MCF 10A (cell line): ENCODE results near the gene SETBP1. TPM values are rescaled to one million over a fixed set of nuclear protein-coding genes. Genes with fewer than 3 reads are reported as not detected.

Source experiments
- BruUV-seq: library from RNA; stranded (reverse); fragments of 400-500 nt; replicated peaks from 2 replicates; lab custom pipeline; 2021; lab: Mats Ljungman, UMichigan
- CTCF ChIA-PET: fragments of 300-600 bp; sonication (Branson Sonifier 250); formaldehyde crosslinking; extraction: SDS; loops from one replicate; lab custom pipeline; 2021; ENCODE audit warnings: antibody characterized with exemption, inconsistent platforms; lab: Yijun Ruan, JAX
- POLR2A ChIA-PET: fragments of 300-600, 350-650 bp; sonication (Branson Sonifier 250); formaldehyde crosslinking; extraction: SDS; loops from one replicate; lab custom pipeline; 2020; ENCODE audit warnings: antibody characterized with exemption, inconsistent platforms; lab: Yijun Ruan, JAX
- DNase-seq: peaks from one replicate; pipeline ENCODE4 v3.0.0-alpha.2; 2018; ENCODE audit not compliant: unreplicated experiment
- H3K27ac Mint-ChIP-seq: one replicate; pipeline ENCODE4 v1.8.0; 2022; ENCODE audit warnings: mild to moderate bottlenecking, low read depth, mixed read lengths; ENCODE audit not compliant: unreplicated experiment
- H3K27me3 Mint-ChIP-seq: one replicate; pipeline ENCODE4 v1.8.0; 2022; ENCODE audit warnings: mixed read lengths; ENCODE audit not compliant: insufficient read depth, unreplicated experiment
- H3K36me3 Mint-ChIP-seq: one replicate; pipeline ENCODE4 v1.8.0; 2022; ENCODE audit warnings: mild to moderate bottlenecking, moderate library complexity, mixed read lengths; ENCODE audit not compliant: insufficient read depth, unreplicated experiment
- H3K4me1 Mint-ChIP-seq: one replicate; pipeline ENCODE4 v1.8.0; 2022; ENCODE audit warnings: mixed read lengths; ENCODE audit not compliant: insufficient read depth, unreplicated experiment
- H3K4me3 Mint-ChIP-seq: one replicate; pipeline ENCODE4 v1.8.0; 2022; ENCODE audit warnings: mild to moderate bottlenecking, moderate library complexity, mixed read lengths; ENCODE audit not compliant: unreplicated experiment
- H3K9me3 Mint-ChIP-seq: one replicate; pipeline ENCODE4 v1.8.0; 2022; ENCODE audit warnings: mixed read lengths; ENCODE audit not compliant: unreplicated experiment
- CTCF ChIP-seq: fragments of 200-600 bp; IDR thresholded peaks from one replicate; pipeline ENCODE4 v1.8.0; 2022; ENCODE audit warnings: antibody characterized with exemption, mild to moderate bottlenecking; ENCODE audit not compliant: unreplicated experiment
- intact Hi-C: fragments of 100-400 bp; cut with micrococcal nuclease; formaldehyde crosslinking; loops from 2 replicates; pipeline ENCODE4 v1.14.1; 2022
- total RNA-seq: library from RNA; stranded (reverse); gene quantifications from 2 replicates; pipeline ENCODE4 v1.2.3, GENCODE V29; 2022

Gene SETBP1
- total RNA-seq, 1 experiment from 2014 or later: 4.8 TPM

GRCh38 chr18:44986933-44987332 lies 306.2 kb downstream of the SETBP1 start:
- ChIA-PET CTCF (interaction anchor here (0.8 to 1.3 kb wide), 2 partner anchors 21 to 44 kb away, joined by 3 read pairs; no protein-coding TSS in a partner anchor), POLR2A (no interaction called here)
- Mint-ChIP-seq H3K36me3 (peaks cover 6% of the 10 kb centered on the region), H3K27ac (no peak overlapping the region), H3K4me3 (no peak overlapping the region), H3K4me1 (no peaks in the 10 kb centered on the region), H3K27me3 (no peaks in the 10 kb centered on the region), H3K9me3 (no peaks in the 10 kb centered on the region)
- intact Hi-C loops: no loop called here
- no peak for TF ChIP-seq CTCF
- BruUV-seq: no TSS peak
- DNase-seq: no peak

- Mint-ChIP-seq H3K36me3 (peaks cover 6% of the 10 kb centered on the region), H3K4me1 (no peaks in the 10 kb centered on the region), H3K4me3 (no peak overlapping the region), H3K9me3 (no peaks in the 10 kb centered on the region), H3K27ac (no peak overlapping the region), H3K27me3 (no peaks in the 10 kb centered on the region)
- intact Hi-C loops: no loop called here
- ChIA-PET CTCF (interaction anchor here (0.6 to 1.3 kb wide), 4 partner anchors 8 to 655 kb away, joined by 3 read pairs; no protein-coding TSS in a partner anchor), POLR2A (no interaction called here)
- DNase-seq: no peak
- BruUV-seq: no TSS peak
- no peak for TF ChIP-seq CTCF
Measured at GRCh38 chr18:44987371-44987770, 306.7 kb downstream of the SETBP1 start.

- H3K36me3 Mint-ChIP-seq: peaks cover 6% of the 10 kb centered on the region
- DNase-seq: no peak
- H3K27ac Mint-ChIP-seq: no peak overlapping the region
- H3K9me3 Mint-ChIP-seq: no peaks in the 10 kb centered on the region
- H3K4me3 Mint-ChIP-seq: no peak overlapping the region
- BruUV-seq: no TSS peak
- intact Hi-C loops: no loop called here
- no peaks in the 10 kb centered on the region for H3K4me1 Mint-ChIP-seq
- POLR2A ChIA-PET: no interaction called here
- TF ChIP-seq CTCF: no peak
- CTCF ChIA-PET: no interaction called here
- H3K27me3 Mint-ChIP-seq: no peaks in the 10 kb centered on the region
Measured at GRCh38 chr18:44988821-44989587, 308.3 kb downstream of the SETBP1 start.

- BruUV-seq: no TSS peak
- no peaks in the 10 kb centered on the region for H3K9me3 Mint-ChIP-seq
Measured at GRCh38 chr18:44996261-44996660, 315.6 kb downstream of the SETBP1 start.

More at GRCh38 chr18:44996261-44996660, 315.6 kb downstream of the SETBP1 start:
- CTCF ChIA-PET: no interaction called here
- Mint-ChIP-seq H3K4me3 (no peak overlapping the region), H3K4me1 (no peaks in the 10 kb centered on the region), H3K27ac (no peak overlapping the region), H3K36me3 (no peaks in the 10 kb centered on the region), H3K27me3 (no peaks in the 10 kb centered on the region)
- intact Hi-C loops: no loop called here
- POLR2A ChIA-PET: no interaction called here
- no peak for TF ChIP-seq CTCF
- DNase-seq: no peak
